IPS DF 6.9 (cell line): ENCODE data around the gene KRTAP10-2.
"Not testable (repeated sequence)": the region's sequence is repeated elsewhere in the genome, so short reads cannot be mapped to it uniquely, and the experiment has no call there.

Experiments
- DNase-seq: peaks from one replicate; pipeline ENCODE4 v3.0.0-alpha.2; 2013; ENCODE audit warnings: low read depth, low spot score
- H3K27ac ChIP-seq: one replicate; pipeline ENCODE4 v1.5.1; 2013; ENCODE audit warnings: low read length, control low read depth
- H3K27me3 ChIP-seq: 2 replicates; pipeline ENCODE4 v1.6.1; 2013; ENCODE audit warnings: mild to moderate bottlenecking, low read length; ENCODE audit not compliant: control insufficient read depth, insufficient read depth
- H3K36me3 ChIP-seq: 2 replicates; pipeline ENCODE4 v1.6.1; 2013; ENCODE audit warnings: low read length; ENCODE audit not compliant: control insufficient read depth, insufficient read depth
- H3K4me1 ChIP-seq: 2 replicates; pipeline ENCODE4 v1.6.1; 2013; ENCODE audit warnings: low read length; ENCODE audit not compliant: control insufficient read depth, insufficient read depth
- H3K4me3 ChIP-seq: 2 replicates; pipeline ENCODE4 v1.5.1; 2013; ENCODE audit warnings: mild to moderate bottlenecking, low read length
- H3K9me3 ChIP-seq: 2 replicates; pipeline ENCODE4 v1.6.1; 2013; ENCODE audit warnings: low read length, inconsistent platforms; ENCODE audit not compliant: control insufficient read depth, insufficient read depth
- WGBS: extraction: QIAGEN DNeasy Blood & Tissue Kit; methylation state at CpG from one replicate; pipeline ENCODE4 v1.1.7; 2013; ENCODE audit warnings: mixed read lengths, missing lambda C conversion rate; ENCODE audit not compliant: insufficient read length, insufficient coverage; 5-methylcytosine and 5-hydroxymethylcytosine counted together

The KRTAP10-2 gene

GRCh38 chr21:44503901-44504399 is 47.4 kb downstream of the KRTAP10-2 start:
- DNase-seq = no peak
- Histone ChIP-seq H3K36me3 (no peaks in the 10 kb centered on the region), H3K4me1 (no peaks in the 10 kb centered on the region; the same call in 1 of the 2 replicates), H3K4me3 (no peak overlapping the region), H3K9me3 (no peaks in the 10 kb centered on the region), H3K27ac (no peak overlapping the region), H3K27me3 (no peaks in the 10 kb centered on the region)
- no CpG with 5 or more reads among the region's 20 CpGs for WGBS

GRCh38 chr21:44503006-44503889 is 48.1 kb downstream of the KRTAP10-2 start:
- not testable (repeated sequence) for H3K36me3 ChIP-seq, H3K27me3 ChIP-seq, H3K4me3 ChIP-seq, H3K4me1 ChIP-seq, H3K27ac ChIP-seq, DNase-seq, H3K9me3 ChIP-seq
- no CpG with 5 or more reads among the region's 44 CpGs for WGBS

- Histone ChIP-seq H3K4me1 (no peaks in the 10 kb centered on the region; the same call in 1 of the 2 replicates), H3K4me3 (no peak overlapping the region)
- no CpG with 5 or more reads among the region's 27 CpGs for WGBS
Observed at GRCh38 chr21:44502171-44502958, 48.9 kb downstream of the KRTAP10-2 start.

More at GRCh38 chr21:44502171-44502958, 48.9 kb downstream of the KRTAP10-2 start:
- Histone ChIP-seq H3K27me3 (no peaks in the 10 kb centered on the region), H3K9me3 (no peaks in the 10 kb centered on the region), H3K27ac (no peak overlapping the region), H3K36me3 (no peaks in the 10 kb centered on the region)
- DNase-seq = no peak
